Muscle layer of colon (tissue), 2 donors: Measurements from ENCODE around the gene TASP1.
"Not testable (repeated sequence)": the region's sequence is repeated elsewhere in the genome, so short reads cannot be mapped to it uniquely, and the experiment has no call there.

Experiments used
- H3K27ac ChIP-seq: one replicate; pipeline ENCODE4 v1.7.0; 2013; ENCODE audit warnings: low read depth, mild to moderate bottlenecking, low read length, moderate library complexity
- H3K27me3 ChIP-seq, 2 donors: one replicate each; pipeline ENCODE4 v1.7.0; 2013; ENCODE audit warnings: low read length in 2 of 2, mild to moderate bottlenecking in 2 of 2; ENCODE audit not compliant: insufficient read depth in 2 of 2, control insufficient read depth in 1 of 2
- H3K36me3 ChIP-seq: one replicate; pipeline ENCODE4 v1.7.0; 2013; ENCODE audit warnings: mild to moderate bottlenecking, low read length; ENCODE audit not compliant: insufficient read depth
- H3K4me1 ChIP-seq: one replicate; pipeline ENCODE4 v1.7.0; 2013; ENCODE audit warnings: mild to moderate bottlenecking, low read length; ENCODE audit not compliant: insufficient read depth
- H3K4me3 ChIP-seq, 2 donors: one replicate each; pipeline ENCODE4 v1.7.0; 2013; ENCODE audit warnings: low read length in 2 of 2, low read depth in 1 of 2, mild to moderate bottlenecking in 1 of 2, moderate library complexity in 1 of 2
- H3K9ac ChIP-seq: one replicate; pipeline ENCODE4 v1.7.0; 2013; ENCODE audit warnings: low read length
- H3K9me3 ChIP-seq: one replicate; pipeline ENCODE4 v1.7.0; 2013; ENCODE audit warnings: mild to moderate bottlenecking, low read length
- donor health status: abdominal sarcoma.
- donor health status: Adenocarcinoma of cecum.

The TASP1 gene

DNA sequence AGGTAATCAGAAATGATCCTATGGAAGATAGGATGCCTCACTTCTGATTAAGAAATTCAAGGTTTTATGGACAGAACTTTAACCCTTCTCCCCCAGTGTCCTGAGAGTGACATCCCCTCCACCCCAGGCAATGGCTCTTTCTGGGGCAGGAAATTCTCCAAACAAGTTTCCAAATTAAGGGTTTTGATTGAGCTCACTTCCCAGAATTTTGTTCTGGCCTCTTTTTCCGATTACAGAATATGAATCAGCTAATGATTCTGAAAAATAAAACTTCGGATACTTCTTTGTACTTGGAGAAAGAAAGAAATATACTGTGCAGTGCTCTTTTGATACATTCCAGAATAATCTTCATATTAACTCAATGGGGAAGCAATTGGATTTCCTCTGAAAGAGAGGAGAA, 32.8 kb upstream of the TASP1 start:
- Histone ChIP-seq H3K4me3 (no peak overlapping the region), H3K9me3 (no peaks in the 10 kb centered on the region), H3K9ac (no peak overlapping the region), H3K36me3 (no peaks in the 10 kb centered on the region), H3K27me3 (no peaks in the 10 kb centered on the region), H3K4me1 (no peaks in the 10 kb centered on the region), H3K27ac (no peak overlapping the region)

DNA sequence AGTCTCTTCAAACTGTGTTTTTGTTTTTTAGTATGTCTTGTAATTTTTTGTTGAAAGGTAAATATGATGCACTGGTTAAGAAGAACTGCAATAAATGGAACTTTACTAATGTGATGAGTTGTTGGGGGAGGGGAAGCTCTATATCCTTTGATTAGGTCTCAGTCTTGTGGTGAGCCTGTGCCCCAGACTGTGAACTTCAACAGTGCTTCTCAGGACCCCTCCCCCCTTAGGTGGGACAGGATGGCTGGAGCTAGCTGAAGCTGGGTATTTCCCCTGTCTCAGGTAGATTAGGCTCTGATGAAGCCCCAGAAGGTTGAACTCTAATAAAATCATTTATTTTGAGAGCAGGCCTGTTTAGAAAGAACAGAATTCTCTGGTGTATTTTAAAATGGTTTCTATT, 31.4 kb upstream of the TASP1 start:
- Histone ChIP-seq H3K9ac (no peak overlapping the region), H3K9me3 (no peaks in the 10 kb centered on the region), H3K27ac (no peak overlapping the region), H3K27me3 (no peaks in the 10 kb centered on the region), H3K36me3 (no peaks in the 10 kb centered on the region), H3K4me3 (no peak overlapping the region), H3K4me1 (no peaks in the 10 kb centered on the region)

DNA sequence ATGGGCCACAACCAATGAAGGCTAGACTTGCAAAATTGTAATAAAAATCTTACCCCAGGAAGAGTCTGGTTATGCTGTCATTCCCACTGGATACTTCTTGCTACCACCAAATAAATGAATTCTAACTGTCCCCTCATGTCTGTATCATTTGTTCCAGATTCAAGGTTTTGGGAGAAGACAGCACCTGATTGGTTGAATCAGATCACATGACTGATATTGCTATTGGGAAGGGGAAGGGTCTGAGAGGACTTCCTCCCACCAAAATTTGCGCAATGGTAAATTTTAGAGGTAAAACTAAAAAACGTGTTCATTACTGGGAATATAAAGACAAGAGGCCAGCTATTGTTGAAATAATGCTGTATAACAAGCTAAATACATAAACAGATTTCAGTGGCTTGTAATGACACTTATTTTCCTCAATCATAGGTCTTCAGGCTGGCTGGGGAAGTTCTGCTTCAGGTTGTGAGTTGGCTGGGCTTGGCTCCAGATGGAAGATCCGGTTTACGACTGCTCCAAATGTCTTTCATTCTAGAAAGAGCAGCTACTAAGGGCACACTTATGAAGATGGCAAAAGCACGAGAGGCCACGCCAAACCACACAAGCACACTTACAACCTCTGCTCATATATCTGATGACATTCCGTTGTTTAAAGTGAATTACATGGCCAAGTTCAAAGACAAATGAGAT, 27.1 kb upstream of the TASP1 start:
- H3K36me3 ChIP-seq = no peaks in the 10 kb centered on the region
- H3K9ac ChIP-seq = no peak overlapping the region
- H3K27ac ChIP-seq = no peak overlapping the region
- no peaks in the 10 kb centered on the region for H3K4me1 ChIP-seq
- H3K4me3 ChIP-seq = no peak overlapping the region
- no peaks in the 10 kb centered on the region for H3K9me3 ChIP-seq
- H3K27me3 ChIP-seq = no peaks in the 10 kb centered on the region

DNA sequence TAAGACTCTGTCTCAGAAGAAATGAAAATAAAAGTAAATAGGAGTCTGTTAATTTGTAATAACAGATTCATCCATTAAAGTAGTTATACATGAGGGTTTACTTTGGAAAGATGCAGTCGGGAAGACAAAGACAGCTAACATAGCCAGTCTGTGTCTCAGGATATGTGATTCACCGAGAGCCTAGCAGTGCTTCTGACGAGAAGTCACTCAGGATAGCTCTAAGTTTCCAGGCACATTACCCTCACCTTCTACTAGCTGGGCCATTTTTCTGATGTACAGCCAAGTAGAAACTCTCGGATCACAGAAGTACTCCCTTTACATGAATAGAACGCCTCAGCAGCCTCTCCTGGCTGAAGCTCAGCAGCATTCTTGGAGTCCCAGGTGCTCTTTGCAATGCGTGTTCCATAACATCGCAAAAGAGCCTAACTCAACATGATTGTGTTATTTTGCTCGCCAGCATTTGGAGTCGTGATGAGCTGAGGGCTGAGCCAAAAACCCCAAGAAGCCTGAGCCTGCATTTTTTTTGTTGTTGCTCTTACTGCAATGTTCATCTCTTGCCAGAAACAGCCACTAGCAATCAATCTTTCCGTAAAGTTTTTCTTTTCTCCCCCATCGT, 22.4 kb upstream of the TASP1 start:
- no peak overlapping the region for H3K27ac ChIP-seq
- no peaks in the 10 kb centered on the region for H3K4me1 ChIP-seq
- peak overlapping the region in 1 of 2 donors; percentile 11 for H3K4me3 ChIP-seq
- no peaks in the 10 kb centered on the region for H3K36me3 ChIP-seq
- no peaks in the 10 kb centered on the region for H3K9me3 ChIP-seq
- no peak overlapping the region for H3K9ac ChIP-seq
- H3K27me3 ChIP-seq = no peaks in the 10 kb centered on the region

DNA sequence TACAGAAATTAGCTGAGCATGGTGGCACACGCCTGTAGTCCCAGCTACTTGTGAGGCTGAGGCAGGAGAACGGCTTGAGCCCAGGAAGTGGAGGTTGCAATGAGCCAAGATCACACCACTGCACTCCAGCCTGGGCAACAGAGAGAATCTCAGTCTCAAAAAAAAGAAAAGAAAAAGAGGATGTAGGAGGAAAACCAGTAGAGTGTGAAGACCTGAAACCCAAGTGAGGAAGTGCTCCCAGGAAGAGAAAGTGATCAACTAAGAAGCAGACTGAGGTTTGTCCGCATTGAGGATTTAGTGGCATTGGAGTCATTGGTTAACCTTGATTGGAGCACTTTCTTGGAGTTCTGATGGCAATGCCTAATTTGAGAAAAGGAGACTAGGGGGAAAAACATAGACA, 20.6 kb upstream of the TASP1 start:
- H3K4me3 ChIP-seq = no peak overlapping the region
- H3K27ac ChIP-seq = no peak overlapping the region
- H3K4me1 ChIP-seq = no peaks in the 10 kb centered on the region
- no peaks in the 10 kb centered on the region for H3K36me3 ChIP-seq
- no peak overlapping the region for H3K9ac ChIP-seq
- H3K9me3 ChIP-seq = no peaks in the 10 kb centered on the region
- no peaks in the 10 kb centered on the region for H3K27me3 ChIP-seq

DNA sequence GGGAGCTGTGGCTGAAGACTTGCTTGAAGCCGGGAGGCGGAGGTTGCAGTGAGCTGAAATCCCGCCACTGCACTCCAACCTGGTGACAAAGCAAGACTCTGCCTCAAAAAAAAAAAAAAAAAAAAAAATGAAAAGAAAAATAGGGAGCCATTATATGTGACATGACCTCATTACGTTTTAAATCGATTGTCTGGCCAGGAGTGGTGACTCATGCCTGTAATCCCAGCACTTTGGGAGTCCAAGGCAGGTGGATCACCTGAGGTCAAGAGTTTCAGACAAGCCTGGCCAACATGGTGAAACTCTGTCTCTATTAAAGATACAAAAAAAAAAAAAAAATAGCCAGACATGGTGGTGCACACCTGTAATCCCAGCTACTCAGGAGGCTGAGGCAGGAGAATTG, 19.3 kb upstream of the TASP1 start:
- H3K9ac ChIP-seq, H3K27me3 ChIP-seq, H3K9me3 ChIP-seq, H3K27ac ChIP-seq, H3K4me3 ChIP-seq, H3K36me3 ChIP-seq, H3K4me1 ChIP-seq: not testable (repeated sequence)

DNA sequence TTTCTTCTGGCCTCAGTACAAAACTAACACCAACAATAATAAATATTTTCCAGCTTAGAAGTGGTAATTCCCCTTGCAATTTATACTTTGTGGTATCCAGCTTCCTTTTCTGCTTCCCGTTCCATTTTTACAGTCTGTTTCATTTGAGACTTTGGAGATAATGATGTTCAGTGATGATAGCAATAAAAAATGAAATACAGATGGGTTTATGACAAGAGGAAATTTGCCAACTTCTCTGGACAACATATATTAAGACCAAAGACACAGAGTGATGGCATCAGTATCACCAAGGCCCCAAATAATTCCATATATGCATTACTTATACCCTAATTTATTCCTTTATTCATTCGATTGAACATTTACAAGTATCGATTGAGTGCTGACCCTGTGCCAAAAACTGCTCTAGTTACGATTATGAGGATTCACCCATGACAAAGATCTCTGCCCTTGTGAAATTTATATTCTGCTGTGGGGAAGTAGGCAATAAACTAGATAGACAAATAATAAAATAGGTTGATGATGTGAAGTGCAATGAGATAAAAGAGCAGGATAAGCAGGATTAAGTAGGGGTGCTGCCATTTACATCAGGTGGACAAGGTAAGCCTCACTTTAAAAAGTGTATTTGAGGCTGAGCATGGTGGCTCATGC, 18.1 kb upstream of the TASP1 start:
- Histone ChIP-seq H3K9ac (no peak overlapping the region), H3K27ac (no peak overlapping the region), H3K9me3 (no peaks in the 10 kb centered on the region), H3K4me1 (no peaks in the 10 kb centered on the region), H3K27me3 (no peaks in the 10 kb centered on the region), H3K36me3 (no peaks in the 10 kb centered on the region), H3K4me3 (no peak overlapping the region)

DNA sequence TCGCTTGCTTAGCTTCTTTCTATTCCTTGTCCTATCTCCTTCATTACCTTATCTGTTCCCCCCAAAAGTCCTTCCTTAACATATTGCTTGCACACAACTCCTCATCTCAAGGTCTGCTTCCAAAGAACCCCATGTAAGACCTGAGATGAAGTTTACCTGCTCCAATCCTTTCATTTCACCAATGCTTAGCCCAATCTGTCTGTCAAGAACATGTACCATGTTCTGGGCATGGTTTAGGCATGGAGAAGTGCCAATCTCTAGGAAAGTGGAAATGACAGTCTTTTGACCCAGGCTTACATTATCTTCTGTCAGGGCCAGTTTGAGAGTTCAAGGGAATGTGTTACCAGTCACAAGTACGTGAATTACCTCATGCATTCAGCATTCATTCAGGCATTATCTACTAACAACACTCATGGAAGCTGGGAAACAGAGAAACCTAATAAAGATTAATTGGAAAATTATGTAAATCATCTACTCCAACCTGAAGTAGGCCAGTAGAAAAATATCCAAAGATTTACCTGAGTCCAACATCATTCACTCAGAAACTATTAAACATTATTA, 15.8 kb upstream of the TASP1 start:
- Histone ChIP-seq H3K4me1 (no peaks in the 10 kb centered on the region), H3K36me3 (no peaks in the 10 kb centered on the region), H3K9ac (no peak overlapping the region), H3K27me3 (no peaks in the 10 kb centered on the region), H3K9me3 (no peaks in the 10 kb centered on the region), H3K27ac (no peak overlapping the region), H3K4me3 (no peak overlapping the region)

DNA sequence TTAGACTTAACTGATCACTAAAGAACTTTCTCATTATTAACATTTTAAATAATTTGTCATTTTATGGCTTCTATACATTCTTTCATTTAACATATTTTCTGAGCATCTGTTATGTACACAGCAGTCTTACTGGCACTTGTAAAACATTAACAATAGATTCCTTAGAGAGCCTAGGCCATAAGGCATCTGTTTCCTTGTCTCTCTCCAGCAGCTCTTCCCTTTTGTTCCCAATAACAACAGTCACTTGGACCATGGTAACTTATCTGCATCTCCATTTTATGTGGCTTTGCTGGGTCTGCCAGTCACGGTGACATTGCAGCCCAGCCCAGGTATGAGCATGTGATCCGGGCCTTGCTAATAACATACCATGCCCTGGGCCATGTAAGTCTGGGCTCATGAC, 11.7 kb upstream of the TASP1 start:
- no peaks in the 10 kb centered on the region for H3K9me3 ChIP-seq
- no peak overlapping the region for H3K4me3 ChIP-seq
- H3K27me3 ChIP-seq = no peaks in the 10 kb centered on the region
- H3K9ac ChIP-seq = no peak overlapping the region
- H3K27ac ChIP-seq = no peak overlapping the region
- H3K4me1 ChIP-seq = no peaks in the 10 kb centered on the region
- no peaks in the 10 kb centered on the region for H3K36me3 ChIP-seq

DNA sequence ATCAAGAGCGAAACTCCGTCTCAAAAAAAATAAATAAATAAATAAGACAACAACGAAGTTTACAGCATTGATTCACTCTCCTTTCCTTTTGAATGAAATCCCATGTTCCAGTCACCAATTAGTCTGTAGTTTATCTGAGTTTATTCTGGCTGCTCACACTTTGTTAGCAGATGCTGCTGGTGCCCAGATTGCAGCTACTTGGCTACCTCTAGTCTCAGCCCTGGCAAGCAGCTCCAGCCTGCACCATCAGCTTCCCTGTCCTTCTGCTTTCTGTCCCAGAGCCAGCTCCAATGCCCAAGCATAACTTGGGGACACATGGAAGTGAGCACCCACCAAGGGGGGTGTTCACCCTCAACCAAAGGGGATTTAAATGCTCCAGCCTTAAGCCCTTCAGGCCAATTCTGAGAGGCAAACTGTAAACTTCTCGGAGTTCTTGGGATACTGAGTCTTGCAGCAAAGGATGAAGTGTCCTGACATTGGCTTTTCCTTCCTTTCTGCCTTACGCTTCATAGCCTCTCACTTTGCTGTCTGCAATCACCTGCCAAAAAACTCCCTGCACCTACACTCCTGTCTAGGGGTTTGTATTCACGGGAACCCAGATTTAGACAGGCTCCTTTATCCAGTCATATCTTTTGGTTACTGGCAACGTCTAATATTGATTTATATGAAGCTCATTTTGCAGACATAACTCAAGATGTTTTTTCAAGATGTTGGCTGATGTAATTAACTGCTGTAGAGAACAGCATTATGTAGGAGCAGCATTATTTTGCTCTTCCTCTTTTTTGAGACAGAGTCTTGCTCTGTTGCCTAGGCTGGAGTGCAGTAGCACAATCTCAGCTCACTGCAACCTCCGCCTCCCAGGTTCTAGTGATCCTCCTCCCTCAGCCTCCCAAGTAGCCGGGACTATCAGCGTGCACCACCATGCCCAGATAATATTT, 9.8 kb upstream of the TASP1 start:
- no peak overlapping the region for H3K27ac ChIP-seq
- H3K27me3 ChIP-seq = no peaks in the 10 kb centered on the region

DNA sequence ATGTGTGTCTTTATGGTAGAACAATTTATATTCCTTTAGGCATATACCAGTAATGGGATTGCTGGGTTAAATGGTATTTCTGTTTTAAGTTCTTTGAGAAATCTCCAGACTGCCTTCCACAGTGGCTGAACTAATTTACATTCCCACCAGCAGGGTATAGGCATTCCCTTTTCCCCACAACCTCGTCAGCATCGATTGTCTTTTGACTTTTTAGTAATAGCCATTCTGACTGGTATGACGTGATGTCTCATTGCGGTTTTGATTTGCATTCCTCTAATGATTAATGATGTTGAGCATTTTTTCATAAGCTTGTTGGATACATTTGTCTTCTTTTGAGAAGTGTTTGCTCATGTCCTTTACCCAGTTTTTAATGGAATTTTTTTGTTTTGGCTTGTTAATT, 5.3 kb upstream of the TASP1 start:
- no peaks in the 10 kb centered on the region for H3K9me3 ChIP-seq
- no peak overlapping the region for H3K9ac ChIP-seq
- H3K4me3 ChIP-seq = no peak overlapping the region
- no peaks in the 10 kb centered on the region for H3K27me3 ChIP-seq
- H3K27ac ChIP-seq = no peak overlapping the region
- no peaks in the 10 kb centered on the region for H3K4me1 ChIP-seq
- H3K36me3 ChIP-seq = no peaks in the 10 kb centered on the region

More for the DNA sequence above, 9.8 kb upstream of the TASP1 start:
- Histone ChIP-seq H3K36me3 (no peaks in the 10 kb centered on the region), H3K9ac (no peak overlapping the region), H3K9me3 (no peaks in the 10 kb centered on the region), H3K4me1 (no peaks in the 10 kb centered on the region), H3K4me3 (no peak overlapping the region)
